H1 (cell line): ENCODE results near the gene ZNF470.

Experiments
- CEBPB ChIP-seq: IDR thresholded peaks from 2 replicates; pipeline ENCODE4 v1.6.1; 2012; ENCODE audit warnings: low read depth, low read length
- CTCF ChIP-seq, 3 experiments: IDR thresholded peaks; 1 replicate in 2 of 3; 2 replicates in 1 of 3; pipeline versions ENCODE4 v1.5.1 to v1.6.1; 2011; ENCODE audit warnings: low read length in 3 of 3, mild to moderate bottlenecking in 3 of 3, inconsistent platforms in 2 of 3, low read depth in 1 of 3, moderate library complexity in 1 of 3; ENCODE audit not compliant: insufficient read depth in 1 of 3; ENCODE audit errors: control extremely low read depth in 1 of 3
- EZH2 ChIP-seq: fragments of 200-600 bp; sonication (generic); IDR thresholded peaks from 2 replicates; pipeline ENCODE4 v1.7.1; 2012; ENCODE audit warnings: low read depth, mild to moderate bottlenecking, moderate library complexity, low read length, inconsistent platforms; ENCODE audit not compliant: severe bottlenecking
- PHF8 ChIP-seq: fragments of 200-600 bp; sonication (generic); conservative IDR thresholded peaks from 2 replicates; pipeline ENCODE4 v1.7.1; 2012; ENCODE audit warnings: low read depth, mild to moderate bottlenecking, inconsistent platforms, low read length, moderate library complexity
- POLR2A ChIP-seq, 2 experiments: IDR thresholded peaks; 1 replicate in 1 of 2; 2 replicates in 1 of 2; pipeline ENCODE4 v1.6.1; 2011; ENCODE audit warnings: low read depth in 2 of 2, low read length in 2 of 2, mild to moderate bottlenecking in 2 of 2; ENCODE audit errors: control extremely low read depth in 1 of 2
- RXRA ChIP-seq: IDR thresholded peaks from 2 replicates; pipeline ENCODE4 v1.6.1; 2011; ENCODE audit warnings: low read depth, mild to moderate bottlenecking, low read length, moderate library complexity; ENCODE audit not compliant: insufficient read depth
- SIN3A ChIP-seq, 2 experiments: IDR thresholded peaks in 1 of 2; conservative IDR thresholded peaks in 1 of 2; 2 replicates each; pipeline ENCODE4 v1.6.1; 2011 to 2012; ENCODE audit warnings: low read length in 2 of 2, improper control_type of control experiment in 1 of 2, low read depth in 1 of 2, mild to moderate bottlenecking in 1 of 2
- TEAD4 ChIP-seq: IDR thresholded peaks from 2 replicates; pipeline ENCODE4 v1.6.1; 2012; ENCODE audit warnings: low read depth, low read length, inconsistent platforms, mixed read lengths
- ZNF274 ChIP-seq: IDR thresholded peaks from 2 replicates; pipeline ENCODE4 v1.7.0; 2012; ENCODE audit warnings: low read length, borderline replicate concordance; ENCODE audit errors: extremely low read depth

- TF ChIP-seq CTCF (IDR thresholded peaks at IDR 0.05; ENCODE audit: control extremely low read depth in 1 of 3, insufficient read depth in 1 of 3, low read depth in 1 of 3, low read length in 3 of 3) (no peak), ZNF274 (no peak), PHF8 (no peak), TEAD4 (no peak), RXRA (no peak), EZH2 (no peak), SIN3A (conservative IDR thresholded peaks at IDR 0.05 in 1 of 2, IDR thresholded peaks at IDR 0.05 in 1 of 2; ENCODE audit: low read depth in 1 of 2, low read length in 2 of 2) (no peak), CEBPB (no peak), POLR2A (IDR thresholded peaks at IDR 0.05; ENCODE audit: control extremely low read depth in 1 of 2, low read depth in 2 of 2, low read length in 2 of 2) (no peak)
Observed at GRCh38 chr19:56537442-56537841, 29.8 kb upstream of the ZNF470 start.
